22Rv1 (cell line): Measurements from ENCODE around the gene STMND1.

ENCODE experiments used
- ZFX ChIP-seq: fragments of 450-650 bp; IDR thresholded peaks from 2 replicates; pipeline ENCODE4 v1.6.1; 2017; ENCODE audit warnings: antibody characterized with exemption, borderline replicate concordance
- TF ChIP-seq, protein P1 (sequence below): fragments of 450-650 bp; IDR thresholded peaks from 2 replicates; pipeline ENCODE4 v1.5.1; 2017; ENCODE audit warnings: mild to moderate bottlenecking

GRCh38 chr6:17066610-17067009 lies 35.2 kb upstream of the STMND1 start:
- TF ChIP-seq, protein P1, sequence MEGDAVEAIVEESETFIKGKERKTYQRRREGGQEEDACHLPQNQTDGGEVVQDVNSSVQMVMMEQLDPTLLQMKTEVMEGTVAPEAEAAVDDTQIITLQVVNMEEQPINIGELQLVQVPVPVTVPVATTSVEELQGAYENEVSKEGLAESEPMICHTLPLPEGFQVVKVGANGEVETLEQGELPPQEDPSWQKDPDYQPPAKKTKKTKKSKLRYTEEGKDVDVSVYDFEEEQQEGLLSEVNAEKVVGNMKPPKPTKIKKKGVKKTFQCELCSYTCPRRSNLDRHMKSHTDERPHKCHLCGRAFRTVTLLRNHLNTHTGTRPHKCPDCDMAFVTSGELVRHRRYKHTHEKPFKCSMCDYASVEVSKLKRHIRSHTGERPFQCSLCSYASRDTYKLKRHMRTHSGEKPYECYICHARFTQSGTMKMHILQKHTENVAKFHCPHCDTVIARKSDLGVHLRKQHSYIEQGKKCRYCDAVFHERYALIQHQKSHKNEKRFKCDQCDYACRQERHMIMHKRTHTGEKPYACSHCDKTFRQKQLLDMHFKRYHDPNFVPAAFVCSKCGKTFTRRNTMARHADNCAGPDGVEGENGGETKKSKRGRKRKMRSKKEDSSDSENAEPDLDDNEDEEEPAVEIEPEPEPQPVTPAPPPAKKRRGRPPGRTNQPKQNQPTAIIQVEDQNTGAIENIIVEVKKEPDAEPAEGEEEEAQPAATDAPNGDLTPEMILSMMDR: no peak
- TF ChIP-seq ZFX: no peak
